ENCODE measurements around the gene BCAS3.

The BCAS3 gene

GRCh38 chr17:61408151-61409041 is 730.7 kb downstream of the BCAS3 start:
- Histone ChIP-seq H3K27ac (ENCODE audit: low read length) (no peak overlapping the region), H3K4me2 (ENCODE audit: low read length) (peak overlapping the region; percentile 78), H3K4me1 (ENCODE audit: low read length) (no peaks in the 10 kb centered on the region), H3K79me2 (ENCODE audit: low read length) (no peaks in the 10 kb centered on the region), H2AFZ (ENCODE audit: low read depth, low read length) (no peak overlapping the region), H3K9ac (ENCODE audit: low read length) (no peak overlapping the region), H4K20me1 (ENCODE audit: insufficient read depth, low read length) (no peaks in the 10 kb centered on the region), H3K27me3 (ENCODE audit: low read depth, low read length) (peaks cover 6% of the 10 kb centered on the region; the same call in 1 of the 2 replicates), H3K36me3 (replicated peaks; ENCODE audit: low read depth, low read length) (no peaks in the 10 kb centered on the region), H3K9me3 (ENCODE audit: insufficient read depth, low read length) (no peaks in the 10 kb centered on the region), H3K4me3 (ENCODE audit: low read length) (peak overlapping the region; percentile 81; the same call in 1 of the 2 replicates)
- TF ChIP-seq EZH2phosphoT487 (IDR thresholded peaks at IDR 0.05; ENCODE audit: low read depth): no peak
- TF ChIP-seq CTCF (IDR thresholded peaks at IDR 0.05; ENCODE audit: low read depth, low read length): no peak

GRCh38 chr17:61409301-61410112 is 731.9 kb downstream of the BCAS3 start:
- Histone ChIP-seq H2AFZ (ENCODE audit: low read depth, low read length) (peak overlapping the region; percentile 93; the same call in 1 of the 2 replicates), H3K9me3 (ENCODE audit: insufficient read depth, low read length) (no peaks in the 10 kb centered on the region), H3K79me2 (ENCODE audit: low read length) (no peaks in the 10 kb centered on the region), H3K4me1 (ENCODE audit: low read length) (no peaks in the 10 kb centered on the region), H3K27me3 (ENCODE audit: low read depth, low read length) (peaks cover 6% of the 10 kb centered on the region; the same call in 1 of the 2 replicates), H3K27ac (ENCODE audit: low read length) (no peak overlapping the region), H3K4me2 (ENCODE audit: low read length) (peak overlapping the region; percentile 78), H3K36me3 (replicated peaks; ENCODE audit: low read depth, low read length) (no peaks in the 10 kb centered on the region), H4K20me1 (ENCODE audit: insufficient read depth, low read length) (no peaks in the 10 kb centered on the region), H3K4me3 (ENCODE audit: low read length) (peak overlapping the region; percentile 81), H3K9ac (ENCODE audit: low read length) (peak overlapping the region; percentile 51; the same call in 1 of the 2 replicates)
- TF ChIP-seq EZH2phosphoT487 (IDR thresholded peaks at IDR 0.05; ENCODE audit: low read depth): no peak
- no peak for TF ChIP-seq CTCF (IDR thresholded peaks at IDR 0.05; ENCODE audit: low read depth, low read length)

- peak overlapping the region; percentile 49; the same call in 1 of the 2 replicates for H3K4me2 ChIP-seq (ENCODE audit: low read length)
- H3K4me3 ChIP-seq (ENCODE audit: low read length): peak overlapping the region; percentile 81; the same call in 1 of the 2 replicates
- H3K27me3 ChIP-seq (ENCODE audit: low read depth, low read length): peaks cover 6% of the 10 kb centered on the region; the same call in 1 of the 2 replicates
- H3K4me1 ChIP-seq (ENCODE audit: low read length): no peaks in the 10 kb centered on the region
- H3K27ac ChIP-seq (ENCODE audit: low read length): no peak overlapping the region
- no peaks in the 10 kb centered on the region for H3K9me3 ChIP-seq (ENCODE audit: insufficient read depth, low read length)
- no peaks in the 10 kb centered on the region for H3K36me3 ChIP-seq (replicated peaks; ENCODE audit: low read depth, low read length)
- no peak for TF ChIP-seq EZH2phosphoT487 (IDR thresholded peaks at IDR 0.05; ENCODE audit: low read depth)
- TF ChIP-seq CTCF (IDR thresholded peaks at IDR 0.05; ENCODE audit: low read depth, low read length): no peak; the same call in 1 of the 2 replicates
- H2AFZ ChIP-seq (ENCODE audit: low read depth, low read length): no peak overlapping the region
- no peak overlapping the region for H3K9ac ChIP-seq (ENCODE audit: low read length)
- H3K79me2 ChIP-seq (ENCODE audit: low read length): no peaks in the 10 kb centered on the region
- no peaks in the 10 kb centered on the region for H4K20me1 ChIP-seq (ENCODE audit: insufficient read depth, low read length)
Measured at GRCh38 chr17:61410141-61411010, 732.7 kb downstream of the BCAS3 start.

Measured in OCI-LY3 (cell line).